ENCODE results near the gene ENO2. TPM values are rescaled to one million over a fixed set of nuclear protein-coding genes. Genes with fewer than 3 reads are reported as not detected.

The ENO2 gene
- total RNA-seq, 2 donors from 2014 or later: 151 to 158 TPM

GRCh38 chr12:6964605-6965025, 50.2 kb downstream of the ENO2 start:
- ATAC-seq (no peak), DNase-seq (ENCODE audit: low spot score) (no peak)
- H3K9me3 Mint-ChIP-seq: no peaks in the 10 kb centered on the region
- H3K27me3 Mint-ChIP-seq: no peaks in the 10 kb centered on the region
- H3K36me3 Mint-ChIP-seq: peaks cover 21% of the 10 kb centered on the region
- peak overlapping the region; percentile 84 for H3K27ac Mint-ChIP-seq
- H3K4me1 Mint-ChIP-seq (ENCODE audit: low read depth in 2 of 2): peaks cover 40 to 45% of the 10 kb centered on the region in 2 donors
- H3K4me3 Mint-ChIP-seq: no peak overlapping the region

GRCh38 chr12:6965026-6965661, 50.8 kb downstream of the ENO2 start:
- peaks cover 21% of the 10 kb centered on the region for H3K36me3 Mint-ChIP-seq
- ATAC-seq: peak; percentile 56 to 64
- H3K27ac Mint-ChIP-seq: peak overlapping the region; percentile 84
- H3K4me1 Mint-ChIP-seq (ENCODE audit: low read depth in 2 of 2): peaks cover 40 to 45% of the 10 kb centered on the region in 2 donors
- peak; percentile 87 for DNase-seq (ENCODE audit: low spot score)
- H3K27me3 Mint-ChIP-seq: no peaks in the 10 kb centered on the region
- no peaks in the 10 kb centered on the region for H3K9me3 Mint-ChIP-seq
- no peak overlapping the region for H3K4me3 Mint-ChIP-seq

DNA sequence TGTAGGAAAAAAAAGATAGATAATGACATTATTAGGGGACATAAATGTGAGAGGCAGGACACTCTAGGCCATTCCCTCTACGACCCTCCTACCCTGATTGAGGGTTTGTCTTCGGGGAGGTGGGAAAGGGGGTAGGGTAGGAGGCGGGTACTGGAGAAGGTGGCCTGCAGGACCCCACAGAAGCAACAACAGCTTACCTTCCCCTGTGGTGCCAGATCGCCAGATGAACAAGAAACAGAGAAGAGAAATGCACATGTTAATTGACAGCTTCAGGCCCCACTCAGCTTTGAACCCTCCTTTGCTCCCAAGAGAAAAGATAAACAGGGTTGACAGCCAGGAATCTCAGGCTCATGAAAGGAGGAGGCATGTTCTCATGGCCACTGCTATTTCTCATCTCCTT, 51.3 kb downstream of the ENO2 start:
- Mint-ChIP-seq H3K27ac (peak overlapping the region; percentile 84), H3K4me3 (no peak overlapping the region), H3K27me3 (no peaks in the 10 kb centered on the region), H3K36me3 (peaks cover 24% of the 10 kb centered on the region), H3K4me1 (ENCODE audit: low read depth in 2 of 2) (peaks cover 36 to 42% of the 10 kb centered on the region in 2 donors), H3K9me3 (no peaks in the 10 kb centered on the region)
- ATAC-seq: no peak
- no peak for DNase-seq (ENCODE audit: low spot score)

DNA sequence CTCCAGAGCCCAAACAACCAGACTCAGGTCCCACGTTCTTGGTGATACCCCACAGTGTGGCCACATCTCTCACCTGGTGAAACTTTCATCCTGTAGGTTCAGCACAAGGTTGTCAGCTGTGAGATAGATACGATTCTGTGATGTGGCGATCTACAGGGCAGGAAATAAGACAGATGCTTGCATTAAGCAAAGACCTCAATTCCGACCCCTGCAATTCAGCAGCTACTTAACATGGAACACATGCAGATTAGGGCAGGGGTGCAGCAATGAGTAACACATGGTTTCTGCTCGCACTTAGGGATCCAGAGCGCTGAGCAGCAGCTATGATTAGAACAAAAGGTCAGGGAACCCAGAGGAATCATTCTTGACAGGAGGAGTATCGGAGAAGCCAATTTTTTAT, 52.0 kb downstream of the ENO2 start:
- ATAC-seq (no peak), DNase-seq (ENCODE audit: low spot score) (peak; percentile 23)
- H3K4me3 Mint-ChIP-seq: no peak overlapping the region
- H3K36me3 Mint-ChIP-seq: peaks cover 27% of the 10 kb centered on the region
- peaks cover 32 to 40% of the 10 kb centered on the region in 2 donors for H3K4me1 Mint-ChIP-seq (ENCODE audit: low read depth in 2 of 2)
- peak overlapping the region; percentile 84 for H3K27ac Mint-ChIP-seq
- H3K9me3 Mint-ChIP-seq: no peaks in the 10 kb centered on the region
- no peaks in the 10 kb centered on the region for H3K27me3 Mint-ChIP-seq

DNA sequence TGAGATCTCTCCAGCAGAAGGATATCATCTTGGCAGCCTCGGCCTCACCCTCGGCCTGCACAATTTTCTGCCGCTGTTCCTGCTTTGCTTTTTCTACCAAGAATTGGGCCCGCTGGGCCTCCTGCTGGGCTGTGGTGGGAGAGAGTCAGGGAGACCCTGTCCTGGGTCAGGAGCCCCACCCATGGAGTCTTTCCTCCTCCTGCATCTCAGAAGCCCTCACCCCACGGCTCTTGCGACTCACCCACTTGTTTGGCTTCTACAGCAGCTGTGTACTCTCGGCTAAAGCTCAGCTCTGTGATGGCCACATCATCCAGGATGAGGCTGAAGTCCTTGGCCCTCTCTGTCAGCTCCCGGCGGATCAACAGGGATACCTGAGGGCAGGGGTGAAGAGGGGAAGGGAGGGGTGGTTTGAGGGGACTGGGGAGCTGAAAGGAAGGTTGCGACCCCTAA, 53.3 kb downstream of the ENO2 start:
- ATAC-seq (no peak), DNase-seq (ENCODE audit: low spot score) (no peak)
- peaks cover 39% of the 10 kb centered on the region for H3K36me3 Mint-ChIP-seq
- no peaks in the 10 kb centered on the region for H3K27me3 Mint-ChIP-seq
- H3K4me1 Mint-ChIP-seq (ENCODE audit: low read depth in 2 of 2): peaks cover 33 to 42% of the 10 kb centered on the region in 2 donors
- H3K4me3 Mint-ChIP-seq: no peak overlapping the region
- peak overlapping the region in 1 of 2 donors; percentile 25 for H3K27ac Mint-ChIP-seq
- no peaks in the 10 kb centered on the region for H3K9me3 Mint-ChIP-seq

GRCh38 chr12:6968426-6968825, 54.0 kb downstream of the ENO2 start:
- ATAC-seq (no peak), DNase-seq (ENCODE audit: low spot score) (no peak)
- Mint-ChIP-seq H3K27ac (peak overlapping the region; percentile 94 to 98), H3K36me3 (peaks cover 41% of the 10 kb centered on the region), H3K27me3 (no peaks in the 10 kb centered on the region), H3K9me3 (no peaks in the 10 kb centered on the region), H3K4me3 (peak overlapping the region; percentile 100), H3K4me1 (ENCODE audit: low read depth in 2 of 2) (peaks cover 32 to 49% of the 10 kb centered on the region in 2 donors)

DNA sequence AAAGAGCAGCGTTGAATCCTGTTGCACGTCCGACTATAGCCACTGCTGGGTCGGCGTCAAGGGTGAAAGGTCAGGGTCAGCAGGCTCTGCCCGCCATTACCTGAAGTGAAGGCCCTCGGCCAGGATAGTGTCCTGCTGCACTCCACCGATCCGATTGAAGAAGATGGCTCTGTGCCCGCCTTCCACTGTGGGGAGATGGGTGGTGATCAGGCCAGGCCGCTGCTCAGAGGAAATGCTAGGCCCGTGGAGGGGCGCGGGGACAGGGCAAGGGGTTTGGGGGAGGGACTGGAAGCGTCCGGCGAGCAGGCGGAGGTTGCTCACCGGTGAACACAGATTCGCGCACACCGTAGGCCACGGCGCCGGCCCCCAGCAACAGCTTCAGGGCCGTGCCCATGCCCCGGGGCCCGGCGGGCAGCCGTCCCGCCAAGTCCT, 55.7 kb downstream of the ENO2 start:
- ATAC-seq (peak in 1 of 2 donors; percentile 51), DNase-seq (ENCODE audit: low spot score) (no peak)
- peaks cover 32 to 57% of the 10 kb centered on the region in 2 donors for H3K4me1 Mint-ChIP-seq (ENCODE audit: low read depth in 2 of 2)
- H3K4me3 Mint-ChIP-seq: peak overlapping the region; percentile 100
- H3K9me3 Mint-ChIP-seq: no peaks in the 10 kb centered on the region
- H3K27ac Mint-ChIP-seq: peak overlapping the region; percentile 94 to 98
- peaks cover 41% of the 10 kb centered on the region for H3K36me3 Mint-ChIP-seq
- H3K27me3 Mint-ChIP-seq: no peaks in the 10 kb centered on the region

Other genes starting within 250 kb of the ENO2 start
- 10 to 100 TPM; 81.1 to 90.0 TPM for gene ZNF384, start 225.2 kb upstream of the ENO2 start, total RNA-seq
- under 1 TPM in 1 of 2 donors, not detected in 1; 0.17 TPM for gene PIANP, start 213.8 kb upstream of the ENO2 start, total RNA-seq
- 10 to 100 TPM; 49.6 to 60.6 TPM for gene COPS7A, start 190.5 kb upstream of the ENO2 start, total RNA-seq
- gene MLF2, start 161.4 kb upstream of the ENO2 start, total RNA-seq: 100 to 1,000 TPM in 1 of 2 donors, 10 to 100 TPM in 1; 98.3 to 124 TPM
- gene PTMS, start 148.2 kb upstream of the ENO2 start, total RNA-seq: 10 to 100 TPM; 50.4 to 93.8 TPM
- gene LAG3, start 142.1 kb upstream of the ENO2 start, total RNA-seq: 100 to 1,000 TPM in 1 of 2 donors, 10 to 100 TPM in 1; 78.2 to 365 TPM
- 1 to 10 TPM in 1 of 2 donors, under 1 TPM in 1; 0.43 to 5.4 TPM for gene CD4, start 125.1 kb upstream of the ENO2 start, total RNA-seq
- not detected for gene GPR162, start 92.8 kb upstream of the ENO2 start, total RNA-seq
- 1 to 10 TPM in 1 of 2 donors, not detected in 1; 1.3 TPM for gene P3H3, start 86.2 kb upstream of the ENO2 start, total RNA-seq
- not detected for gene GNB3, start 73.7 kb upstream of the ENO2 start, total RNA-seq
- 100 to 1,000 TPM in 1 of 2 donors, 10 to 100 TPM in 1; 40.7 to 105 TPM for gene CDCA3, start 63.3 kb upstream of the ENO2 start, total RNA-seq
- 100 to 1,000 TPM in 1 of 2 donors, 10 to 100 TPM in 1; 91.7 to 105 TPM for gene USP5, start 62.4 kb upstream of the ENO2 start, total RNA-seq
- gene TPI1, start 47.0 kb upstream of the ENO2 start, total RNA-seq: 1,000 to 10,000 TPM; 1,157 to 1,903 TPM
- 1 to 10 TPM; 6.0 to 6.9 TPM for gene SPSB2, start 41.3 kb upstream of the ENO2 start, total RNA-seq
- 1 to 10 TPM; 3.2 to 7.1 TPM for gene LRRC23, start 9.8 kb upstream of the ENO2 start, total RNA-seq
- gene ATN1, start 13.4 kb downstream of the ENO2 start, total RNA-seq: 10 to 100 TPM; 36.5 to 62.2 TPM
- gene RNU7-1, start 29.2 kb downstream of the ENO2 start, total RNA-seq: not detected
- 100 to 1,000 TPM in 1 of 2 donors, 10 to 100 TPM in 1; 89.7 to 106 TPM for gene C12orf57, start 29.4 kb downstream of the ENO2 start, total RNA-seq
- gene PTPN6, start 36.8 kb downstream of the ENO2 start, total RNA-seq: 100 to 1,000 TPM in 1 of 2 donors, 10 to 100 TPM in 1; 71.6 to 131 TPM
- gene PHB2, start 56.1 kb downstream of the ENO2 start, total RNA-seq: 100 to 1,000 TPM; 227 to 350 TPM
- gene EMG1, start 56.3 kb downstream of the ENO2 start, total RNA-seq: 100 to 1,000 TPM in 1 of 2 donors, 10 to 100 TPM in 1; 74.9 to 141 TPM
- 10 to 100 TPM; 25.4 to 31.9 TPM for gene LPCAT3, start 103.9 kb downstream of the ENO2 start, total RNA-seq
- gene C1S, start 146.1 kb downstream of the ENO2 start, total RNA-seq: 1 to 10 TPM; 1.3 to 4.3 TPM
- gene C1R, start 177.9 kb downstream of the ENO2 start, total RNA-seq: 1 to 10 TPM; 1.6 to 1.7 TPM
- gene C1RL, start 194.6 kb downstream of the ENO2 start, total RNA-seq: 10 to 100 TPM; 24.8 to 29.1 TPM
- not detected for gene RBP5, start 214.3 kb downstream of the ENO2 start, total RNA-seq
- 10 to 100 TPM; 36.3 to 40.0 TPM for gene CLSTN3, start 215.8 kb downstream of the ENO2 start, total RNA-seq